Erythroblast (primary cell): ENCODE results near the gene PDHB.

Experiments
- GATA1 ChIP-seq: IDR thresholded peaks from 2 replicates; pipeline ENCODE4 v1.6.1; 2011; ENCODE audit warnings: low read depth, mild to moderate bottlenecking, control low read depth, low read length, moderate library complexity
- POLR2A ChIP-seq: IDR thresholded peaks from 2 replicates; pipeline ENCODE4 v1.6.1; 2011; ENCODE audit warnings: mild to moderate bottlenecking, low read length

GRCh38 chr3:58411036-58411435, 22.6 kb downstream of the PDHB start:
- TF ChIP-seq POLR2A = no peak
- TF ChIP-seq GATA1 = no peak
